Measurements from ENCODE around the gene BEST4.
"Not testable (repeated sequence)": the region's sequence is repeated elsewhere in the genome, so short reads cannot be mapped to it uniquely, and the experiment has no call there.

BEST4 gene

GRCh38 chr1:44784094-44785028, 3.6 kb downstream of the BEST4 start:
- intact Hi-C loops (cut with DNase I), result no loop called here
- DNase-seq, result peak in 3 of 10 donors; percentile 67 to 80 (median 74)

- peak in 1 of 10 donors; percentile 4 for DNase-seq
- intact Hi-C loops (cut with DNase I), result no loop called here
Observed at GRCh38 chr1:44783697-44784093, 4.3 kb downstream of the BEST4 start.

GRCh38 chr1:44780583-44781121, 7.3 kb downstream of the BEST4 start:
- DNase-seq, result no peak
- intact Hi-C loops (cut with DNase I), result no loop called here

GRCh38 chr1:44778705-44779576, 9.0 kb downstream of the BEST4 start:
- DNase-seq, result peak in 1 of 10 donors; percentile 29
- intact Hi-C loops (cut with DNase I), result no loop called here

GRCh38 chr1:44777969-44778635, 9.9 kb downstream of the BEST4 start:
- DNase-seq, result peak in 1 of 10 donors; percentile 44
- intact Hi-C loops (cut with DNase I), result no loop called here

GRCh38 chr1:44777547-44777946, 10.4 kb downstream of the BEST4 start:
- DNase-seq, result peak in 2 of 10 donors; percentile 31 to 53
- intact Hi-C loops (cut with DNase I), result no loop called here

- intact Hi-C loops (cut with DNase I), result no loop called here
- no peak for DNase-seq
Observed at GRCh38 chr1:44776730-44777068, 11.3 kb downstream of the BEST4 start.

GRCh38 chr1:44775930-44776729, 11.8 kb downstream of the BEST4 start:
- intact Hi-C loops (cut with DNase I), result loop anchor here (2.0 kb wide), 1 partner anchor 37 kb away; the partner anchor contains the start of gene KIF2C
- DNase-seq, result peak in 2 of 10 donors; percentile 27 to 85

- DNase-seq, result peak; percentile 86 to 98 (median 90)
- intact Hi-C loops (cut with DNase I), result loop anchor here (2.0 kb wide), 1 partner anchor 37 kb away; the partner anchor contains the start of gene KIF2C
Observed at GRCh38 chr1:44775078-44775929, 12.7 kb downstream of the BEST4 start, which contains the start of gene RPS8. Gene RPS8 (plus strand): TSS chr1:44775540. CDS start chr1:44775597, 57 bp downstream.

- intact Hi-C loops (cut with DNase I); DNase-seq: not testable (repeated sequence)
Observed at GRCh38 chr1:44766421-44766820, 21.5 kb downstream of the BEST4 start.

GRCh38 chr1:44760876-44761275, 27.1 kb downstream of the BEST4 start:
- intact Hi-C loops (cut with DNase I), result no loop called here
- no peak for DNase-seq

- intact Hi-C loops (cut with DNase I), result no loop called here
- DNase-seq, result no peak
Observed at GRCh38 chr1:44759077-44759476, 28.9 kb downstream of the BEST4 start.

GRCh38 chr1:44757420-44757819, 30.6 kb downstream of the BEST4 start:
- intact Hi-C loops (cut with DNase I), result no loop called here
- no peak for DNase-seq

- intact Hi-C loops (cut with DNase I), result no loop called here
Observed at GRCh38 chr1:44747878-44748277, 40.1 kb downstream of the BEST4 start.

GRCh38 chr1:44743211-44743610, 44.8 kb downstream of the BEST4 start:
- DNase-seq, result no peak
- intact Hi-C loops (cut with DNase I), result no loop called here

More at GRCh38 chr1:44747878-44748277, 40.1 kb downstream of the BEST4 start:
- no peak for DNase-seq

GRCh38 chr1:44740179-44740617, 47.8 kb downstream of the BEST4 start:
- DNase-seq, result peak in 1 of 10 donors; percentile 0
- intact Hi-C loops (cut with DNase I), result no loop called here

GRCh38 chr1:44739307-44740178, 48.4 kb downstream of the BEST4 start, which contains the start of gene KIF2C:
Gene KIF2C (plus strand): TSS chr1:44739837. CDS start chr1:44739933, 96 bp downstream.
- intact Hi-C loops (cut with DNase I), result loop anchor here (1.0 to 10.0 kb wide), 3 partner anchors 8 to 565 kb away; partner anchors contain the start of genes RNU5D-1 and RPS8
- peak; percentile 93 to 99 (median 96) for DNase-seq

Measured in posterior cingulate gyrus (tissue), 11 donors.